Ectodermal cell (in vitro differentiated cells): Measurements from ENCODE around the gene ANKS3.

Experiments used
- H3K27ac ChIP-seq: 2 replicates; pipeline ENCODE4 v1.7.0; 2013; ENCODE audit warnings: mild to moderate bottlenecking, low read depth, low read length; ENCODE audit not compliant: insufficient read depth, poor library complexity, severe bottlenecking
- H3K27me3 ChIP-seq: 2 replicates; pipeline ENCODE4 v1.7.0; 2013; ENCODE audit warnings: mild to moderate bottlenecking, low read length; ENCODE audit not compliant: insufficient read depth, control insufficient read depth, poor library complexity, severe bottlenecking
- H3K36me3 ChIP-seq: one replicate; pipeline ENCODE4 v1.7.0; 2013; ENCODE audit warnings: low read length; ENCODE audit not compliant: control insufficient read depth, insufficient read depth
- H3K4me1 ChIP-seq: one replicate; pipeline ENCODE4 v1.7.0; 2013; ENCODE audit warnings: low read length; ENCODE audit not compliant: control insufficient read depth, insufficient read depth
- H3K4me3 ChIP-seq: 2 replicates; pipeline ENCODE4 v1.7.0; 2013; ENCODE audit warnings: low read depth, low read length, control low read depth; ENCODE audit not compliant: insufficient read depth
- H3K9me3 ChIP-seq: 2 replicates; pipeline ENCODE4 v1.7.0; 2013; ENCODE audit warnings: mild to moderate bottlenecking, low read length, moderate library complexity; ENCODE audit not compliant: control insufficient read depth
- WGBS, 2 experiments: methylation state at CpG; one replicate each; pipeline ENCODE4 v1.1.7; 2013; ENCODE audit warnings: missing lambda C conversion rate in 2 of 2; 5-methylcytosine and 5-hydroxymethylcytosine counted together

The ANKS3 gene

DNA sequence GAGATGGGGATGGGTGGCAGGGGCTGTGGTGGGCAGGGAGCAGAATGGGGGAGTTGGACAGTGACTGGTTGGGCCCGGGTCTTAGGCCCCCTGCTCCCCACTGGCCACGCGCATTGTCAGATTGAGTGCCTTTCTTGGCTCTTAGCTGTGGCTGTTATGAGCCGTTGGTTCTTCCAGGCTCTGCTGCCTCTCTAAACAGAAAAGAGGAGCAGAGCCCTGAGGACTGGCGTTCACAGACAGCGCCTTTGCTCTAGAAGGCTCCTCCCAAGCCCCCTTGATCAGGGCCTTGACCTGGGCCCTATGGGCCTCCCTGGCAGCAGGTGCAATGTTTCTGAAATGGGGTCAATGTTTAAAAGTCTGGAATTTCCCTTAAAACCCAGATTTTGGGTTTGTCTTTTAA is 55.5 kb downstream of the ANKS3 start:
- Histone ChIP-seq H3K27me3 (no peaks in the 10 kb centered on the region), H3K36me3 (peaks cover 7% of the 10 kb centered on the region), H3K27ac (no peak overlapping the region), H3K4me1 (no peaks in the 10 kb centered on the region), H3K9me3 (no peaks in the 10 kb centered on the region), H3K4me3 (no peak overlapping the region)
- WGBS, 2 experiments, result 92 to 95% methylated on average over 6 of the region's 6 CpGs

- H3K4me1 ChIP-seq, result no peaks in the 10 kb centered on the region
- H3K9me3 ChIP-seq, result no peaks in the 10 kb centered on the region
- H3K27me3 ChIP-seq, result no peaks in the 10 kb centered on the region
- 94 to 95% methylated on average over 9 of the region's 9 CpGs for WGBS, 2 experiments
- H3K36me3 ChIP-seq, result peaks cover 7% of the 10 kb centered on the region
- H3K27ac ChIP-seq, result no peak overlapping the region
- H3K4me3 ChIP-seq, result no peak overlapping the region
These were observed 56.1 kb downstream of the ANKS3 start for GRCh38 chr16:4677994-4678393.

DNA sequence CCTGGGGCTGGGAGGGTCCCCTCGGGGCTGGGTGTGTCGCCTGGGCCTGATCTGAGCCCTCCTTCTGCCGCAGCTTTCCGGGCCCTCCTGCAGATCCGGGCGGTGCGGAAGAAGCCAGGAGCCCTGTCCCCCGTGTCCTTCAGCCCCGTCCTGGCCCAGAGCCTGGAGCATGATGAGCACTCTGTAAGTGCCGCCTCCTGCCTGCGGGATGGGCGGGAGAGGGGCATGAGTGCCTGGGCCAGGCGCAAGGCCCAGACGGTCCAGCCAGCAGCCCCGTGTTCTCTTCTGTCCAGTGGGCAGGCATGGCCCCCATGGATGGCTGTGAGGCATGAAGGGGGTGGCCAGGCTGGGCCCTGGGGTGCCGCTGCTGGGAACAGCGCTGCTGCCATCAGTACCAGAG is 56.7 kb downstream of the ANKS3 start:
- WGBS, 2 experiments, result 95 to 96% methylated on average over 17 of the region's 17 CpGs
- no peaks in the 10 kb centered on the region for H3K27me3 ChIP-seq
- H3K36me3 ChIP-seq, result peaks cover 6% of the 10 kb centered on the region

DNA sequence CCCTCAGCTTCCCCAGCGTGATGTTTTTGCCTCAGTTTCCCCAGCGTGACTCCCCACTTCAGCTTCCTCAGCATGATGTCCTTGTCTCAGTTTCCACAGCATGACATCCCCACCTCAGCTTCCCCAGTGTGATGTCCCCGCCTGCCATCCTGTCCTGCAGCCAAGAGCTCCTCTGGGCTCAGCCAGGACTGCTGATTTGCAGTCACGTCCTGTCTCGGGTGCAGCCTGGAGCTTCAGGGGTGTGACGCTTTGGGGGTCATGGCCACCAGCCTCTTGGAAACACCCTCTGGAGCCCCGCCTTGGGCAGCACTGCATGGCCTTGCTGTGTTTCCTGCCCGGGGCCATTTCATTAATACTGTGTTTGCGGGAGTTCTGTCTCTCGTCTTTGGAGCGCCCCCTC is 57.2 kb downstream of the ANKS3 start:
- Histone ChIP-seq H3K9me3 (no peaks in the 10 kb centered on the region), H3K27ac (no peak overlapping the region), H3K36me3 (peaks cover under 1% of the 10 kb centered on the region), H3K4me3 (no peak overlapping the region), H3K27me3 (no peaks in the 10 kb centered on the region), H3K4me1 (no peaks in the 10 kb centered on the region)
- 92 to 95% methylated on average over 11 of the region's 11 CpGs for WGBS, 2 experiments

More for the DNA sequence above, 56.7 kb downstream of the ANKS3 start:
- H3K4me3 ChIP-seq, result no peak overlapping the region
- no peaks in the 10 kb centered on the region for H3K4me1 ChIP-seq
- no peaks in the 10 kb centered on the region for H3K9me3 ChIP-seq
- no peak overlapping the region for H3K27ac ChIP-seq

GRCh38 chr16:4675864-4676786 is 57.9 kb downstream of the ANKS3 start:
- H3K9me3 ChIP-seq, result no peaks in the 10 kb centered on the region
- no peaks in the 10 kb centered on the region for H3K36me3 ChIP-seq
- WGBS, 2 experiments, result 89 to 91% methylated on average over 23 of the region's 23 CpGs
- H3K27me3 ChIP-seq, result no peaks in the 10 kb centered on the region
- no peak overlapping the region for H3K4me3 ChIP-seq
- no peaks in the 10 kb centered on the region for H3K4me1 ChIP-seq
- peak overlapping the region; percentile 44 for H3K27ac ChIP-seq

DNA sequence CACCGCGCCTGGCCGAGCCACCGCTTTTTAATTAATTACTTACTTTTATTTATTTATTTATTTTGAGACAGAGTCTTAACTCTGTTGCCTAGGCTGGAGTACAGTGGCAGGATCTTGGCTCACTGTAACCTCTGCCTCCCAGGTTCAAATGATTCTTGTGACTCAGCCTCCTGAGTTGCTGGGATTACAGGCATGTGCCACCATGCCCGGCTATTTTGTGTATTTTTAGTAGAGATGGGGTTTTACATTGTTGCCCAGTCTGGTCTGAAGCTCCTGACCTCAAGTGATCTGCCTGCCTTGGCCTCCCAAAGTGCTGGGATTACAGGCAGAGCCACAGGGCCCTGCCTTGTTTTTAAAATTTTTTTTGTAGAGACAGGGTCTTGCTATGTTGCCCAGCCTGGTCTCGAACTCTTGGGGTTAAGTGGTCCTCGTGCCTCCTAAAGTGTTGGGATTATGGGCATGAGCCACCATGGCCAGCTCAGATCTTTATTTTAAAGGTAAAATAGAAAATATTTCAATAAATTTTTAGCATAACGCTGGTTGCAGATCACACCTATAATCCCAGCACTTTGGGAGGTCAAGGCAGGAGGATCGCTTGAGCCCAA is 59.0 kb downstream of the ANKS3 start:
- 88 to 94% methylated on average over 6 to 9 of the region's 9 CpGs for WGBS, 2 experiments
- Histone ChIP-seq H3K27me3 (no peaks in the 10 kb centered on the region), H3K27ac (no peak overlapping the region), H3K36me3 (no peaks in the 10 kb centered on the region), H3K4me3 (no peak overlapping the region), H3K4me1 (no peaks in the 10 kb centered on the region), H3K9me3 (no peaks in the 10 kb centered on the region)

- Histone ChIP-seq H3K4me3 (no peak overlapping the region), H3K36me3 (peaks cover 12% of the 10 kb centered on the region), H3K27me3 (no peaks in the 10 kb centered on the region), H3K27ac (no peak overlapping the region), H3K4me1 (no peaks in the 10 kb centered on the region), H3K9me3 (no peaks in the 10 kb centered on the region)
- 94 to 95% methylated on average over 32 to 33 of the region's 33 CpGs for WGBS, 2 experiments
These were observed 60.6 kb downstream of the ANKS3 start for GRCh38 chr16:4673387-4674046.

DNA sequence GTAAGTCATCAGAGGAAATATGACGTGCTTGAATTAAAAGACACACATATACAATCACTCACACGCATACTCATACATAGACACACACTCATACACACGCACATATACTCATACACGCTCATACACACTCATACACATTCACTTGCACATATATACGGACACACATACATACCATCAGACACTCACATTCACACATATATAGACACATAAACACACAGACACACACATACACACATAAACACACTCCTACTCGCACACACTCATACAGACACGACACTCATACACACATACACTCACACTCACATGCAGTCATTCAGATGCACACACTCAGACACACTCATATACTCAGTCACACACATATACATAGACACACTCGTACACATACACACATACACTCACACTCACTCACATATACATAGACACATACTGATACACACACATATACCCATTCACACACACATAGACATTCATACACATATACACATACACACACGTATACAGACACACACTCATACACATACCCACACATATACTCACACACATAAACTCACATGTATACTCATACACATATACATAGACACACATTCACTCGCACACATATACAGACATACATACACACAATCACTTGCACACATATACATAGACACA is 65.6 kb downstream of the ANKS3 start:
- H3K4me3 ChIP-seq, result no peak overlapping the region
- H3K36me3 ChIP-seq, result peaks cover 29% of the 10 kb centered on the region
- no peak overlapping the region for H3K27ac ChIP-seq
- no peaks in the 10 kb centered on the region for H3K9me3 ChIP-seq
- H3K4me1 ChIP-seq, result no peaks in the 10 kb centered on the region
- H3K27me3 ChIP-seq, result no peaks in the 10 kb centered on the region
- WGBS, 2 experiments, result 91 to 92% methylated on average over 10 of the region's 10 CpGs

DNA sequence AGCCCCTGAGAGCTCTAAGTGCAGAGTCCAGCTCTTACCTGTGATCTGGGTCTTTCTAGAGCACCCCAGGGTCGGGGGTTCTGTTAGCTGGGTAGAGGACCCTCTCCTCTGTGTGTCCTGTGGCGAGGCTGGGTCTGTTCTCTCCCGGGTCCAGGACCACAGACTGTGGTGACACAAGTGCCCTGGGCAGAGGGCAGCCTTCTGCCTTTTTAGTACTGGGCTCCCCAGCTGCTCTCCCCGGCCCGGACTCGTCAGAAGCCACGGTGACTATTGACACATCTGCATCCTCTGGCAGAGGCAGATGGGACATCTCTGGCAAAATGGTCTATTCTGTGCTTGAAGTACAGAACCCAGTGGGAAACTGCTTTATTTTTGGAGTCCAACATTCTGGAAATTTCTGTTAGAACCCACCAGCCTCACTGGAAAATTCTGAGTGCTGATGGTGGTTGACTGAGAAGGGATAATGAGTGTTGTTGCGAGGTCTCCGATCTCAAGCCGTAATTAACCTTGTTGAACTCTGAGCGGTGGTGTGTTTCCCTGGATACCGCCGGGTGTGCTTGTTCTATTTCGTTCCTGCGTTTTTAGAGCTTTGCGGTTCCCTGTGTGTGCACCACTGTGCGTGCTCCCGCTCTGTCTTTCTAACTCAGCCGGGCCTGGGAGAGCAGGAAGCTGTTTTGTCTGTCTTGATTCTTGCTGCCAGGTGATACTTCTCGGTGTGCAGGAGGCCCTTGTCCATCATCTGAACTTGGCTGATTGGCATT is 66.7 kb downstream of the ANKS3 start:
- H3K9me3 ChIP-seq, result no peaks in the 10 kb centered on the region

More for the DNA sequence above, 66.7 kb downstream of the ANKS3 start:
- Histone ChIP-seq H3K4me3 (no peak overlapping the region), H3K4me1 (no peaks in the 10 kb centered on the region), H3K36me3 (peaks cover 29% of the 10 kb centered on the region), H3K27ac (no peak overlapping the region), H3K27me3 (no peaks in the 10 kb centered on the region)
- 95% methylated on average over 20 of the region's 20 CpGs for WGBS, 2 experiments
